ENCODE measurements around the gene DGKD. TPM values are rescaled to one million over a fixed set of nuclear protein-coding genes. Genes with fewer than 3 reads are reported as not detected.
A peak's percentile ranks its signal among the peaks of the same experiment; 100 is the strongest.

Gene DGKD
- total RNA-seq, 1 donor from 2014 or later, result 188 TPM

DNA sequence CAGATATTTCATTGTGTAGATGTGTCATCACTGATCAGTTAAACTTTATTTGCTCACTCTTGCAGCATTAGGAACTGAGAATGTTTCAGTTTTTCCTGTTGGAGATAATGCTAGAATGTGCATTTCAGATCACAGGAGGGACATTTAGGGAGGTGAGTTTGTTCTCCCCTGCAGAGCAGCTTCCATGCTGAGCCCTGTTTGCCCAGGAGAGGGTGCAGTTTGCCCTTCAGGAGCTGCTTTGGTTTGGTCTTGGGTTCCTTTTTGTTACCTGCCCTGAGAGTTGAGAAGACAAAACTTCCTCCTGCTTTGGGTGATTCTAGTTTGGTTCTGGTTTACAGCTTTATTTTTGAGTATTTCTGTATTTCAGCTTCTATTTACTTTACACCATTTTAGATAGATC, 49.9 kb downstream of the DGKD start:
- Mint-ChIP-seq H3K4me3 (no peak overlapping the region), H3K27me3 (no peaks in the 10 kb centered on the region), H3K27ac (peak overlapping the region; percentile 82), H3K9me3 (no peaks in the 10 kb centered on the region), H3K36me3 (ENCODE audit: low read depth) (peaks cover 50% of the 10 kb centered on the region), H3K4me1 (peaks cover 57% of the 10 kb centered on the region)
- ChIA-PET CTCF (interaction anchor here (0.7 to 11.5 kb wide), 24 partner anchors 9 to 308 kb away, joined by 3 to 210 read pairs (median 5); partner anchors contain the start of gene UGT1A5), POLR2A (interaction anchor here (0.6 to 2.4 kb wide), 6 partner anchors 15 to 77 kb away, joined by 3 to 15 read pairs (median 6); no protein-coding TSS in a partner anchor)
- DNase-seq (no peak), ATAC-seq (ENCODE audit: low read depth) (peak; percentile 92)
- intact Hi-C loops (cut with micrococcal nuclease), result loop anchor here (1.0 kb wide), 4 partner anchors 18 to 1096 kb away; no protein-coding TSS in a partner anchor
- TF ChIP-seq, protein P1, sequence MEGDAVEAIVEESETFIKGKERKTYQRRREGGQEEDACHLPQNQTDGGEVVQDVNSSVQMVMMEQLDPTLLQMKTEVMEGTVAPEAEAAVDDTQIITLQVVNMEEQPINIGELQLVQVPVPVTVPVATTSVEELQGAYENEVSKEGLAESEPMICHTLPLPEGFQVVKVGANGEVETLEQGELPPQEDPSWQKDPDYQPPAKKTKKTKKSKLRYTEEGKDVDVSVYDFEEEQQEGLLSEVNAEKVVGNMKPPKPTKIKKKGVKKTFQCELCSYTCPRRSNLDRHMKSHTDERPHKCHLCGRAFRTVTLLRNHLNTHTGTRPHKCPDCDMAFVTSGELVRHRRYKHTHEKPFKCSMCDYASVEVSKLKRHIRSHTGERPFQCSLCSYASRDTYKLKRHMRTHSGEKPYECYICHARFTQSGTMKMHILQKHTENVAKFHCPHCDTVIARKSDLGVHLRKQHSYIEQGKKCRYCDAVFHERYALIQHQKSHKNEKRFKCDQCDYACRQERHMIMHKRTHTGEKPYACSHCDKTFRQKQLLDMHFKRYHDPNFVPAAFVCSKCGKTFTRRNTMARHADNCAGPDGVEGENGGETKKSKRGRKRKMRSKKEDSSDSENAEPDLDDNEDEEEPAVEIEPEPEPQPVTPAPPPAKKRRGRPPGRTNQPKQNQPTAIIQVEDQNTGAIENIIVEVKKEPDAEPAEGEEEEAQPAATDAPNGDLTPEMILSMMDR (IDR thresholded peaks at IDR 0.05), result no peak

DNA sequence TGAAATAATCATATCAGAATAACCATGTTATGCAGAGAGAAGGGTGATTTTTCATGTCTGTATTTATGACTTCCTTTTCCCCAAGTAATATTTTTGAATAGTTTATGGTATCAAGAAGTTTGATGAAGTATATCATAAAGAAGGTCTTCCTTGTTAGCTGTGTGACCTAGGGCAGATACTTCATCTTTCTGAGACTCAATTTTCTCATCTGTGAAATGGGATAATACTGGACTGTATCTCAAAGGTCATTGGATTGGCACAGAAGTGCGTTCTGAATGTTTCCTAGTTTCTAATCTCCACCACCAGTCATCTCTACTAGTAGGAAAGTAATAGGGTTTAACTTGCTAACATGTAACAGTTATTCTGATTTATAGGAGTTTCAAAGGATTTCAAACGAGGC, 52.6 kb downstream of the DGKD start:
- Mint-ChIP-seq H3K9me3 (peaks cover 2% of the 10 kb centered on the region), H3K36me3 (ENCODE audit: low read depth) (peaks cover 45% of the 10 kb centered on the region), H3K27ac (peak overlapping the region; percentile 62), H3K27me3 (no peaks in the 10 kb centered on the region), H3K4me3 (no peak overlapping the region), H3K4me1 (peaks cover 62% of the 10 kb centered on the region)
- intact Hi-C loops (cut with micrococcal nuclease), result no loop called here
- ATAC-seq (ENCODE audit: low read depth) (no peak), DNase-seq (no peak)
- POLR2A ChIA-PET, result interaction anchor here (1.0 to 2.6 kb wide), 2 partner anchors 10 to 13 kb away, joined by 3 to 19 read pairs; no protein-coding TSS in a partner anchor
- TF ChIP-seq, protein P1 (IDR thresholded peaks at IDR 0.05), result no peak
- CTCF ChIA-PET, result interaction anchor here (1.1 to 11.5 kb wide), 4 partner anchors 11 to 38 kb away, joined by 3 to 210 read pairs (median 14); no protein-coding TSS in a partner anchor

DNA sequence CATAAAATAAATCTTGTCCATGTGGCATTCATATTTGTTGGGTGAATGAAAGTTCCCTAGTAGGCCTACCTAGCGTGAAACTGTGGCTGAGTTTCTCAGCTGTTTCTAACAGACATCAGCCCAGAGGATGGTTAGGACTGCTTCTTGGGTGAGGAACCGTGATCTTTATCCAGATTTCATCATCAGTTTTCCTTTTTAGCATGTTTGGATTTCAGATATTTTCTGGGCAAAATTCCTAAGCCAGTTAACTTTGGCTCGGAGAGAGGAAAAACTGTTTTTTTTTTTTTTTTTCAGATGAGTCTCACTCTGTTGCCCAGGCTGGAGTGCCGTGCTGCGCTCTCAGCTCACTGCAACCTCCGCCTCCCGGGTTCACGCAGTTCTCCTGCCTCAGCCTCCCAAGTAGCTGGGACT, 53.5 kb downstream of the DGKD start:
- POLR2A ChIA-PET, result interaction anchor here (0.6 to 2.6 kb wide), 4 partner anchors 12 to 227 kb away, joined by 3 to 19 read pairs (median 4); no protein-coding TSS in a partner anchor
- H3K4me3 Mint-ChIP-seq, result no peak overlapping the region
- peaks cover 64% of the 10 kb centered on the region for H3K4me1 Mint-ChIP-seq
- no peaks in the 10 kb centered on the region for H3K27me3 Mint-ChIP-seq
- CTCF ChIA-PET, result interaction anchor here (1.1 to 11.5 kb wide), 4 partner anchors 11 to 37 kb away, joined by 3 to 210 read pairs (median 14); no protein-coding TSS in a partner anchor
- ATAC-seq (ENCODE audit: low read depth) (no peak), DNase-seq (no peak)
- peaks cover 50% of the 10 kb centered on the region for H3K36me3 Mint-ChIP-seq (ENCODE audit: low read depth)
- peak overlapping the region; percentile 82 for H3K27ac Mint-ChIP-seq
- intact Hi-C loops (cut with micrococcal nuclease), result no loop called here
- TF ChIP-seq, protein P1 (IDR thresholded peaks at IDR 0.05), result no peak
- peaks cover 2% of the 10 kb centered on the region for H3K9me3 Mint-ChIP-seq

DNA sequence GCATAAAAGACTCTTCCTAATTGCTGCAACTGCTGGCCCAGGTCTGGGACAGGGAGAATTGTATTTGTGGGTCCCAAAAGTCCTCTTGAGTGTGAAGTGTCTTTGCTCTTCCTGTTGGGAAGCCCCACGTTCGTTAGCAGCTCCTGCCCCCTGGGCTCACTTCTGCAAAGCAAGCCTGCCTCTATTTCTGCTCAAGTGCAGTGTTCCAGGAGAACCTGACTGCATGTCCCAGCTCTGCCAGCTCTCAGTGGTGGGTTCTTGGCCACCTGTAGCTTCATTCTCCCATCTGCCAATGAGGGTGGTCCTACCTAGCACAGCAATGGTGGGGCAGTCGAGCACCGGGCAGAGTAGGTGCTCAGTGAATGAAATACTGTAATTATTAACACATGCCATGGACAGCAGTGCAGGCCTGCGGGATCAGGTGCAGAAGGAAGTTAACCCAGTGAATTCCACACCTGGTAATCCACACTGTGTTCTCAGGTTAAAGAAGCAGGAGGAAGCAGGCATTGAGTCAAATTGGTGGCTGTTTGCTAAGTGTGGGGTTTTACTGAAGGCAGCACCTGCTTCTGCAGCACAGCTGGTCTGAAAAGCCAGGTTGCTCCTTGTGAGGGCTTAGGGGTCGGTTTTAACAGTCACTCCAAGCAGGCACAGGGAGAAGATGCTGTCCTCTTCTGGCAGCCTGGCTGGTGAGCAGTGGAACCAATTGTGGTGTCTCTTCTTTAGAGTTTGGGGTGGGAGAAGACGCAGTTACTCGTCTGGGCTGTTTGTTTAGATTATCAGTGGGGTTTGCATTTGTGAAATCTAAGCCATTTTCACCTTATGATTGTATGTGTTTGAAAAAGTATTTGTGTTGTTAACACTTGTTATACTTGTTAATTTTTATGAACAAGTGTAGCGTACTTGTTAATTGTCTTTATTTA, 54.3 kb downstream of the DGKD start:
- H3K36me3 Mint-ChIP-seq (ENCODE audit: low read depth), result peaks cover 57% of the 10 kb centered on the region
- DNase-seq, result no peak
- peak overlapping the region; percentile 12 for H3K4me3 Mint-ChIP-seq
- peaks cover 71% of the 10 kb centered on the region for H3K4me1 Mint-ChIP-seq
- intact Hi-C loops (cut with micrococcal nuclease), result loop anchor here (1.0 kb wide), 1 partner anchor 10 kb away; no protein-coding TSS in a partner anchor
- CTCF ChIA-PET, result interaction anchor here (11.5 kb wide), 1 partner anchor 36 kb away, joined by 210 read pairs; no protein-coding TSS in a partner anchor
- H3K27ac Mint-ChIP-seq, result peak overlapping the region; percentile 82
- no peaks in the 10 kb centered on the region for H3K27me3 Mint-ChIP-seq
- H3K9me3 Mint-ChIP-seq, result peaks cover 2% of the 10 kb centered on the region
- POLR2A ChIA-PET, result interaction anchor here (0.6 to 2.6 kb wide), 3 partner anchors 11 to 227 kb away, joined by 3 to 19 read pairs (median 3); no protein-coding TSS in a partner anchor
- ATAC-seq (ENCODE audit: low read depth), result no peak
- TF ChIP-seq, protein P1 (IDR thresholded peaks at IDR 0.05), result no peak
